GM12875 (cell line): Measurements from ENCODE around the gene PGAM1.

ENCODE experiments used
- H3K4me3 ChIP-seq: one replicate; pipeline ENCODE4 v1.5.1; 2011; ENCODE audit warnings: low read depth, low read length, control low read depth
- TF ChIP-seq, protein P1 (sequence below): IDR thresholded peaks from 2 replicates; pipeline ENCODE4 v1.5.1; 2011; ENCODE audit warnings: low read depth, mild to moderate bottlenecking, control low read depth, inconsistent platforms, low read length, moderate library complexity, borderline replicate concordance; ENCODE audit not compliant: insufficient read depth

Gene PGAM1

DNA sequence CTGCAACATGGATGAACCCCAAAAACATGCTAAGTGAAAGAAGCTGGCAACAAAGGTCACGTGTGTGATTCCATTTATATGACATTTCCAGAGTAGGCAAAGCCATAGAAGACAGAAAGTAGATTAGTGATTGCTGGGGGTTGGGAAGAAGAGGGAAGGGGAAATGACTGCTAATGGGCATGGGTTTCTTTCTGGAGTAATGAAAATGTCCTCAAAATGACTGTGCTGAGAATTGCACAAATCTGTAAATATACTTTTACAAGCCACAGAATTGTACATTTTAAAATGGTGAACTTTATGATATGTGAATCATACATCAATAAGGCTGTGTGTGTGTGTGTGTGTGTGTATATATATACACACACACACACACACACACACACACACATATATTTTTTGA, 56.4 kb downstream of the PGAM1 start:
- H3K4me3 ChIP-seq: no peak overlapping the region
- TF ChIP-seq, protein P1, sequence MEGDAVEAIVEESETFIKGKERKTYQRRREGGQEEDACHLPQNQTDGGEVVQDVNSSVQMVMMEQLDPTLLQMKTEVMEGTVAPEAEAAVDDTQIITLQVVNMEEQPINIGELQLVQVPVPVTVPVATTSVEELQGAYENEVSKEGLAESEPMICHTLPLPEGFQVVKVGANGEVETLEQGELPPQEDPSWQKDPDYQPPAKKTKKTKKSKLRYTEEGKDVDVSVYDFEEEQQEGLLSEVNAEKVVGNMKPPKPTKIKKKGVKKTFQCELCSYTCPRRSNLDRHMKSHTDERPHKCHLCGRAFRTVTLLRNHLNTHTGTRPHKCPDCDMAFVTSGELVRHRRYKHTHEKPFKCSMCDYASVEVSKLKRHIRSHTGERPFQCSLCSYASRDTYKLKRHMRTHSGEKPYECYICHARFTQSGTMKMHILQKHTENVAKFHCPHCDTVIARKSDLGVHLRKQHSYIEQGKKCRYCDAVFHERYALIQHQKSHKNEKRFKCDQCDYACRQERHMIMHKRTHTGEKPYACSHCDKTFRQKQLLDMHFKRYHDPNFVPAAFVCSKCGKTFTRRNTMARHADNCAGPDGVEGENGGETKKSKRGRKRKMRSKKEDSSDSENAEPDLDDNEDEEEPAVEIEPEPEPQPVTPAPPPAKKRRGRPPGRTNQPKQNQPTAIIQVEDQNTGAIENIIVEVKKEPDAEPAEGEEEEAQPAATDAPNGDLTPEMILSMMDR: no peak
